BLaER1 treated with 17β-estradiol and CSF1 and Interleukin-3, amounts not matched to agents 10 nM and 100 nM (cell line): Measurements from ENCODE around the gene HRH3.

Experiments
- H3K27ac ChIP-seq, 11 experiments: shearing (Covaris generic); formaldehyde crosslinking; 2 replicates each; pipeline ENCODE4 v1.8.1; 2022
- H3K27me3 ChIP-seq, 11 experiments: shearing (Covaris generic); formaldehyde crosslinking; 2 replicates each; pipeline ENCODE4 v1.8.1; 2022
- H3K36me3 ChIP-seq, 11 experiments: shearing (Covaris generic); formaldehyde crosslinking; 2 replicates each; pipeline ENCODE4 v1.8.1; 2022
- H3K4me1 ChIP-seq, 10 experiments: shearing (Covaris generic); formaldehyde crosslinking; 2 replicates each; pipeline ENCODE4 v1.8.1; 2022
- H3K4me2 ChIP-seq, 11 experiments: shearing (Covaris generic); formaldehyde crosslinking; 2 replicates each; pipeline ENCODE4 v1.8.1; 2022
- H3K4me3 ChIP-seq, 10 experiments: shearing (Covaris generic); formaldehyde crosslinking; 2 replicates each; pipeline ENCODE4 v1.8.1; 2022
- H3K9ac ChIP-seq, 11 experiments: shearing (Covaris generic); formaldehyde crosslinking; 2 replicates each; pipeline ENCODE4 v1.8.1; 2022
- H3K9me3 ChIP-seq, 11 experiments: shearing (Covaris generic); formaldehyde crosslinking; replicated peaks in 1 of 11; 2 replicates each; pipeline ENCODE4 v1.8.1; 2022
- H4K20me1 ChIP-seq, 11 experiments: shearing (Covaris generic); formaldehyde crosslinking; 2 replicates each; pipeline ENCODE4 v1.8.1; 2022
- Cebpa-rat ChIP-seq, 11 experiments: shearing (Covaris generic); IDR thresholded peaks; 2 replicates each; pipeline ENCODE4 v1.8.1; 2022

The HRH3 gene

DNA sequence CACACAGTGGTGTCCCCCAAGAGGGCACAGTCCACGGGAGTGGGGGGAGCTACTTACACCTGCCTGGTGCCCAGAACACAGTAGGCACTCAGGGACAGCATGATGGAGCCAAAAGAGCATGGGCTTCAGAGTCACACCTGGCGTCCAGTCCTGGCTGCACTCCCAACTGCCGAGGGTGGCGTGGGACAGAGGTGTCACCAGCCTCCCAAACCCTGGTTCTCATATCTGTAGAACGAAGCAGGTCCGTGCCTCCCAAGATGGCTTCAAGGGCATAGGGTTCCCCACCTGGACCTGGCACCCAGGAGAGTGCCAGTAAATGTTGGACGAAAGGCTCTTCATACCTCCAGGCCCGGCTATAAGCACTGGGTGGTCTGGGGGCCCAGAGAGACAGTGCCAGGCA lies 8.9 kb downstream of the HRH3 start:
- Histone ChIP-seq H3K4me2 (0 out of 22 replicates have a peak overlapping the region, but pooled peaks of 1 of the 11 experiments have one; percentile 10), H3K27me3 (peaks cover 0 to 26% (median 10%) of the 10 kb centered on the region in 11 experiments; a peak in 11 of 22 replicates), H3K9me3 (no peaks in the 10 kb centered on the region), H3K4me3 (no peak overlapping the region), H3K27ac (no peak overlapping the region), H3K36me3 (no peaks in the 10 kb centered on the region), H4K20me1 (peaks cover 0 to 80% (median 26%) of the 10 kb centered on the region in 11 experiments; a peak in 14 of 22 replicates), H3K9ac (no peak overlapping the region), H3K4me1 (peaks cover 5 to 72% (median 55%) of the 10 kb centered on the region in 10 experiments; a peak in 19 of 20 replicates)
- TF ChIP-seq Cebpa-rat (IDR thresholded peaks at IDR 0.05) = no peak

DNA sequence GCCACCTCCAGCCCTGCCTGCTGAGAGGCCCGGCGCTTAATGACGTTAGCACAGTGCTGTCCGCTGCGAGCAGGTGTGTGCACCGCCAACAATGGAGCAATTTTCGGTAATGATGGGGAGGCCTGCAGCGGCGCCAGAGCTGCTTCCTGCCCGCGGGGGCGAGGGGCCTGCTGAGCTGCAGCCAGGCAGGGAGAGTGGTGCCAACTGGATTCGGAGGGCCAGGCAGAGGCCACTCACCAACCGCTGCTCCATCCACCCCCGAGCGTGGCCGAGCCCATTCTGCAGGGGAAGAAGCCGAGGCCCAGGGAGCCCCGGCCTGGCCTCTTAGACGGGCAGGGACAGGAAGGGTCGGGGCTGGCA lies 9.6 kb downstream of the HRH3 start:
- Histone ChIP-seq H3K9ac (no peak overlapping the region), H3K27ac (no peak overlapping the region), H3K36me3 (no peaks in the 10 kb centered on the region; a peak in 1 of 22 replicates), H3K4me3 (no peak overlapping the region), H3K27me3 (peaks cover 0 to 19% (median 10%) of the 10 kb centered on the region in 11 experiments; a peak in 11 of 22 replicates), H3K9me3 (no peaks in the 10 kb centered on the region), H4K20me1 (peaks cover 0 to 80% (median 20%) of the 10 kb centered on the region in 11 experiments; a peak in 16 of 22 replicates), H3K4me2 (peak overlapping the region in 7 of 11 experiments; percentile 5 to 36 (median 21); a peak in 5 of 22 replicates), H3K4me1 (peaks cover 5 to 72% (median 54%) of the 10 kb centered on the region in 10 experiments; a peak in 19 of 20 replicates)
- no peak for TF ChIP-seq Cebpa-rat (IDR thresholded peaks at IDR 0.05)

DNA sequence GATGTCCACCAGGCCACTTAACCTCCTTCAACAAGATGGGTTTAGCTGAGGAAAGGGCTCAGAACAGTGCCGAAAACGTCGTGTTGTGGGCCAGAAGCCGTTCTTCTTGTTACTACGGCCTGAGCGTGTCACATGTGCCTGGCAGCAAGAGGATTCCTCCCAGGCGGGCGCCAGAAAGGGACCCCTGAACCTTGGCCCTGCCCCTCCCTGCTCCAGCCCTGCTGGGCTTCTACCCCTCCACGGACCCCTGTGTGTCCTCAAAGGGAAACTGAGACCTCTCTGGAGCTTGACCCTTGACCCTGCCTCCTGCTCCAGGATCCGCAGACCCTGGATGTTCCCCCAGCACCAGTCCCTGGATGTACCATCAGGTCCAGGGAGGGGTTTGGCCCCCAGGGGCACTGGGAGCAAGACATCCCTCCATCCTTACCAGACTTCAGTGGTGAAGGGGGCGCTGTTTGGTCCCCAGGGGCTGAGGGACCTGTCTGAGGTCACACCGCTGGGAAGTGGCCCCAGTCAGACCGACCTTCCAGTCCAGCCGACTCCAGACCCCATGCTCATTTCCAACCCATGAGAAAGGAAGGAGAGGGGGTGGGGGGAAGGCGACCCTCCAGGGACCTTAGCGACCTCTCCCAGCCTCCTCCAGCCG lies 10.1 kb downstream of the HRH3 start:
- peaks cover 0 to 80% (median 15%) of the 10 kb centered on the region in 11 experiments; a peak in 14 of 22 replicates for H4K20me1 ChIP-seq
- peaks cover 0 to 14% (median 10%) of the 10 kb centered on the region in 11 experiments; a peak in 11 of 22 replicates for H3K27me3 ChIP-seq
- H3K36me3 ChIP-seq = no peaks in the 10 kb centered on the region; a peak in 1 of 22 replicates
- peak overlapping the region in 7 of 11 experiments; percentile 5 to 36 (median 21); a peak in 5 of 22 replicates for H3K4me2 ChIP-seq
- H3K4me3 ChIP-seq = no peak overlapping the region
- no peak overlapping the region for H3K9ac ChIP-seq
- no peaks in the 10 kb centered on the region for H3K9me3 ChIP-seq
- peaks cover 2 to 70% (median 51%) of the 10 kb centered on the region in 10 experiments; a peak in 19 of 20 replicates for H3K4me1 ChIP-seq
- H3K27ac ChIP-seq = no peak overlapping the region
- TF ChIP-seq Cebpa-rat (IDR thresholded peaks at IDR 0.05) = no peak

DNA sequence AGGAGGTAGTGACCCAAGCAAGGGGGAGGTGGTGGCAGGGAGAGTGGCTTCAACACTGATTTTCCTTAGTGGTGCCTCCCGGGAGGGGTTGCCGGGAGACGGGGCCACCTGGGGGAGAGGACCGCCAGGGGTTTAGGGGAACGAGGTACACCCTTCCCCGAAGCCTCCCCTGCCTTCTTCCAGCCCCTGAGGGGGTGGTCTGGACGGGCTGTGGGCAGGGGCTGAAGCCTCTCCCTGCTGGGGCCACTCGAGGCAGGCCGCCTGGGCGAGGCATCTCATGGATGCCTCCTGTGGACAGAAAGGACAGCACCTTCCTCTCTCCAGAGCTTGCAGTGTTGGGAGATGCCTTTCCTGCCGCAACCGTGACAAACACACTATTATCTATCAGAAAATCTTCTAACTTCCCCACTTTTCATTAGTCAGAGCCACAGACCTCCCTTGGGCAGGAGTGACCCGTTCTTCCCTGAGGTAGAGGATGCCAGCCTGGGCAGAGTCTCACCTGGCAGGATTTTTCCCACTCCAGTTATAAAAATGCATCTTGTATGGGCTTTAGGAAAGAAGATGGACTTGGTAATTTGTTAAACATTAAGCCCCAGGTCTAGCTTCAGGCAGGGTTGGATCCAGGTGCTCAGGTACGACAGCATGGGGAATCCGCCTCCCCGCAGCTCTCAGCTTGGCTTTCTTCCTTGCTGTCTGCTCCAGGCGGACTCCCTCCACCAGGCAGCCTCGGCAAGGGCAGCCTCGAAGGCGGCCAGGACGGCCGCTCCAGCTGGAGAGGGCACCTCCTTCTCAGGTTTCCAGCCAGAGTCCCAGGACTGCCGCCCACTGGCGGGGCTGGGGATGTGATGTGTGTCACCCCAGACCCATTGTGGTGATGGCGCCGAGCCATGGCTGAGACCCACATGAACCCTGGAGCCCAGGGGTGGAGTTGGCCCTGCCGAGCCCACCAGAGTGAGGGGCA lies 11.0 kb downstream of the HRH3 start:
- no peak for TF ChIP-seq Cebpa-rat (IDR thresholded peaks at IDR 0.05)
- no peaks in the 10 kb centered on the region; a peak in 1 of 22 replicates for H3K36me3 ChIP-seq
- peaks cover 0 to 70% (median 51%) of the 10 kb centered on the region in 10 experiments; a peak in 18 of 20 replicates for H3K4me1 ChIP-seq
- no peaks in the 10 kb centered on the region for H3K9me3 ChIP-seq
- peaks cover 0 to 5% (median under 1%) of the 10 kb centered on the region in 11 experiments; a peak in 8 of 22 replicates for H3K27me3 ChIP-seq
- no peak overlapping the region for H3K27ac ChIP-seq
- no peak overlapping the region for H3K9ac ChIP-seq
- H3K4me2 ChIP-seq = no peak overlapping the region; a peak in 1 of 22 replicates
- H3K4me3 ChIP-seq = no peak overlapping the region
- peaks cover 0 to 80% (median 11%) of the 10 kb centered on the region in 11 experiments; a peak in 11 of 22 replicates for H4K20me1 ChIP-seq

DNA sequence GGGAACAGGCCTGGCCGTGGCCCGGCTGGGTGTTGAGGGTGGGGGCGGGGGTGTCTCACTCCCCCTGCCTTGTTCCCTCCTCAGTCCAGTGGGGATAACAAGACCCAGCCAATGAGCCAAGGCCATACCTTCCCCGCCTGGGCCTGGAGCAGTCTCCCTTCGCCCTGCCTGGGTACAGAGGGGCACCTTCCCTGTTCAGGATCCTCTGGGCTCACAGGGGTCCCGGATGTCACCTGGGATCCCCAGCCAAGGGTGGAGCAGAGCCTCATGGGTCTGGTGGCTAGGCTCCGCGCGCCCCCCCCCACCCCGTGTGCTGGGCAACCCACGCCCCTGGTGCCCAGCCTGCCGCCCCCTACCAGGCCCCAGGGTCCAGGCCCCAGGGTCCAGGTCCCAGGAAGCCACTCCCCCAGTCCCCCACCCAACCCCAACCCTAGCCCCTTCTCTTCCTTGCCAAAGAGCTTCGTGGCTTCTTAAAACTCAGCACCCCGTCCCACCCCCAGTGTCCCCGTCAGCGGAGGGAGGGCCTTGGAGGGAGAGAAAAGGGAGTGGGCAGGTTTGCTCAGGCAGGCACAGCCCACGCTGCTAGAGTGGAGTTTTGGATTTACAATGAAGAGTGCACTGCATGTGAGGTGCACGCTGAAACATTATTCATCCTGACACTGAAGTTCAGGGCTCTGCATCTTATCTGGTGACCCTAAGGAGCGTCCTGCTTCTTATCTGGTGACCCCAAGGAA lies 11.8 kb downstream of the HRH3 start:
- Histone ChIP-seq H3K4me2 (peak overlapping the region in 6 of 11 experiments; percentile 38 to 65 (median 53); a peak in 2 of 22 replicates), H3K27me3 (no peaks in the 10 kb centered on the region), H3K4me1 (peaks cover 6 to 74% (median 55%) of the 10 kb centered on the region in 10 experiments), H3K9me3 (no peaks in the 10 kb centered on the region), H3K27ac (no peak overlapping the region), H3K9ac (no peak overlapping the region), H3K36me3 (no peaks in the 10 kb centered on the region; a peak in 1 of 22 replicates), H4K20me1 (peaks cover 0 to 85% (median 10%) of the 10 kb centered on the region in 11 experiments; a peak in 14 of 22 replicates), H3K4me3 (no peak overlapping the region)
- TF ChIP-seq Cebpa-rat (IDR thresholded peaks at IDR 0.05) = no peak

DNA sequence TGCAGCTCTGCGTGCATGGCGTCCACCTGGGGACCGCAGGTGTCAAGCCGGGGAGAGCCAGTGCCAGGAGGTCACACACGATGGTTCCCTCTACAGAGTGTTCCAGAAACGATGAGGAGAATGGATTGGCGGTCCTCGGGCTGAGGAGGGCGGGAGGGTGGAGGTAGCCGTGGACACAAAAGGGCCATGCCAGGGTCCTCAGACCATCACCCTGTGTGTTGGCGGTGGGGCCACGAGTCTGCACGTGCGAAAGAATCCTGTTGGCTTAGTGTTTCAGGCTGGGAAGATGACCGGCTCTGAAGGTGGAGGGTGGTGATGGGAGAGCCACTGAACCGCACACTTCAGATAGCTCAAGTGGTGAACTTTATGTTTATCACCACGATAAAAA lies 13.7 kb downstream of the HRH3 start:
- no peaks in the 10 kb centered on the region; a peak in 1 of 22 replicates for H3K36me3 ChIP-seq
- H3K27ac ChIP-seq = no peak overlapping the region
- no peaks in the 10 kb centered on the region for H3K27me3 ChIP-seq
- H3K9ac ChIP-seq = no peak overlapping the region
- no peak overlapping the region for H3K4me3 ChIP-seq
- H3K4me1 ChIP-seq = peaks cover 24 to 85% (median 70%) of the 10 kb centered on the region in 10 experiments
- peaks cover 7 to 91% (median 23%) of the 10 kb centered on the region in 11 experiments; a peak in 18 of 22 replicates for H4K20me1 ChIP-seq
- no peak for TF ChIP-seq Cebpa-rat (IDR thresholded peaks at IDR 0.05)
- no peak overlapping the region; a peak in 1 of 22 replicates for H3K4me2 ChIP-seq
- no peaks in the 10 kb centered on the region for H3K9me3 ChIP-seq

DNA sequence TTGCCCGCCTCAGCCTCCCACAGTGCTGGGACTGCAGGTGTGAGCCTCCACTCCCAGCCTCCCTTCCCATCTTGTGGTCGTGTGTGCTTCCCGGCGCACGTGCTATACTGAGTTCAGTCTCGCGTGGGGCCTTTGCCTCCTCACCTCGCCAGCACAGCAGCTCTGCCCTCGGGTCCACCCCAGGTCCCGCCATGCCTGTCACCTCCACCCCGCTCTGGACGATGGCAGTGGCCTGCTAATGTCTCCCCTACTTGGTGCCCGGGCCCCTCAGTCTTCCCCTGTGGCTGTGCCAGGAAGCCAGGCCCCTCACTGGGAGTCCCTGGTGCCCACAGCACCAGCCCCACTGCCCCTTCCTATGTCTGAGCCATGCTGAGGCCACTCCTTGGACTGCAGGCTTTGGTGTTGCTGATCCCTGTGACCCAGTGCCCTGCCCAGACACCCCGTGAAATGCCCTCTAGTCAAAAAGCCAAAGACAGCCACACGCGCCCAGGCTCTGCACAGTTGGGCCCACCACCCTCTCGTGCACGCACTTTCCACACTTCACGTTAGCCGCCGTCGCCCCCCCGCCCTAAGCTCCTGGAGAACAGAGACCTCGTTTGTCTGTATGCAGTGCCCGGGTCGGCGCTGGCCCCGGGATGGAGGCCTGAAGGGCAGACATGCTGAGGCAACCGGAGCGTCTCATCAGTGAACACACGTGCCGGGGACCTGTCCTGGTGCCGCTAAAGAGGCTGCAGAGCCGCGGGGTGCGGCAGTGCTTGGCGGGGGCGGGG lies 14.3 kb downstream of the HRH3 start:
- peak overlapping the region in 5 of 11 experiments; percentile 13 to 100 (median 97); a peak in 4 of 22 replicates for H3K4me2 ChIP-seq
- H3K36me3 ChIP-seq = peaks cover 0 to 5% (median 3%) of the 10 kb centered on the region in 11 experiments; a peak in 11 of 22 replicates
- H3K27ac ChIP-seq = peak overlapping the region in 1 of 11 experiments; percentile 7; a peak in 1 of 22 replicates
- H3K4me1 ChIP-seq = peaks cover 30 to 88% (median 75%) of the 10 kb centered on the region in 10 experiments
- H4K20me1 ChIP-seq = peaks cover 7 to 91% (median 29%) of the 10 kb centered on the region in 11 experiments; a peak in 18 of 22 replicates
- no peaks in the 10 kb centered on the region for H3K27me3 ChIP-seq
- no peaks in the 10 kb centered on the region for H3K9me3 ChIP-seq
- no peak overlapping the region for H3K4me3 ChIP-seq
- H3K9ac ChIP-seq = no peak overlapping the region; a peak in 1 of 22 replicates
- TF ChIP-seq Cebpa-rat (IDR thresholded peaks at IDR 0.05) = no peak
